GM12878 (cell line): ENCODE results near the gene GNAO1. TPM values are rescaled to one million over a fixed set of nuclear protein-coding genes. Genes with fewer than 3 reads are reported as not detected.

ENCODE experiments used
- ATAC-seq: fragments of 200-7000 bp; cut with Tn5 transposase; 3 replicates; pipeline ENCODE4 v1.9.1; 2020; ENCODE audit warnings: mild to moderate bottlenecking, moderate library complexity
- BruUV-seq: library from RNA; stranded (reverse); fragments of 400-500 nt; replicated peaks from 2 replicates; lab custom pipeline; 2021; lab: Mats Ljungman, UMichigan
- CTCF ChIA-PET: fragments of 300-600 bp; sonication (Branson Sonifier 250); formaldehyde crosslinking; extraction: SDS; loops from one replicate; lab custom pipeline; 2021; ENCODE audit warnings: inconsistent platforms; lab: Yijun Ruan, JAX
- POLR2A ChIA-PET: fragments of 350-600 bp; formaldehyde crosslinking; extraction: SDS; loops from one replicate; lab custom pipeline; 2021; ENCODE audit warnings: inconsistent platforms; lab: Charles Lee
- RAD21 ChIA-PET: fragments of 300-600 bp; sonication (Branson Sonifier 250); formaldehyde crosslinking; loops from one replicate; lab custom pipeline; 2023; ENCODE audit warnings: antibody characterized with exemption; ENCODE audit not compliant: unreplicated experiment; lab: Charles Lee
- SMC1A ChIA-PET: fragments of 300-600 bp; sonication (Branson Sonifier 250); formaldehyde crosslinking; loops from one replicate; lab custom pipeline; 2023; ENCODE audit not compliant: unreplicated experiment, uncharacterized antibody; lab: Charles Lee
- DNase-seq: peaks from one replicate; pipeline ENCODE4 v3.0.0-alpha.2; 2011; ENCODE audit warnings: low read depth, low spot score
- FAIRE-seq: peaks from 3 replicates; lab custom pipeline; 2011; peaks lifted over from hg19 to GRCh38; lab: Jason Lieb, UNC
- H2AFZ ChIP-seq: 2 replicates; pipeline ENCODE4 v1.6.0; 2011; ENCODE audit warnings: low read depth, low read length, control low read depth; ENCODE audit not compliant: control insufficient read depth
- H3K27ac ChIP-seq: 2 replicates; pipeline ENCODE4 v1.5.1; 2011; ENCODE audit warnings: control low read depth; ENCODE audit not compliant: control insufficient read depth, insufficient read depth
- H3K27me3 ChIP-seq, 2 experiments: replicated peaks in 1 of 2; 2 replicates each; pipeline versions ENCODE4 v1.6.0 to v1.6.1; 2011; ENCODE audit warnings: low read length in 1 of 2; ENCODE audit not compliant: control insufficient read depth in 2 of 2, insufficient read depth in 2 of 2
- H3K36me3 ChIP-seq, 2 experiments: 2 replicates each; pipeline ENCODE4 v1.5.1; 2011; ENCODE audit warnings: low read length in 1 of 2; ENCODE audit not compliant: control insufficient read depth in 2 of 2, insufficient read depth in 2 of 2
- H3K4me1 ChIP-seq: 2 replicates; pipeline ENCODE4 v1.6.1; 2011; ENCODE audit warnings: mild to moderate bottlenecking, low read length, moderate library complexity, mixed read lengths; ENCODE audit not compliant: control insufficient read depth, insufficient read depth
- H3K4me2 ChIP-seq: 2 replicates; pipeline ENCODE4 v1.6.0; 2011; ENCODE audit warnings: control low read depth; ENCODE audit not compliant: control insufficient read depth, insufficient read depth
- H3K4me3 ChIP-seq: fragments of 200-600 bp; sonication (generic); 2 replicates; pipeline ENCODE4 v1.5.1; 2016
- H3K79me2 ChIP-seq: 2 replicates; pipeline ENCODE4 v1.6.0; 2011; ENCODE audit warnings: low read length; ENCODE audit not compliant: control insufficient read depth, insufficient read depth
- H3K9ac ChIP-seq: 2 replicates; pipeline ENCODE4 v1.8.0; 2011; ENCODE audit warnings: low read length, control low read depth, mixed read lengths; ENCODE audit not compliant: control insufficient read depth, insufficient read depth
- H3K9me3 ChIP-seq: replicated peaks from 3 replicates; pipeline ENCODE4 v1.5.1; 2011; ENCODE audit warnings: mild to moderate bottlenecking, low read length; ENCODE audit not compliant: control insufficient read depth, insufficient read depth
- H4K20me1 ChIP-seq: 2 replicates; pipeline ENCODE4 v1.6.0; 2011; ENCODE audit not compliant: control insufficient read depth, insufficient read depth
- BRCA1 ChIP-seq: IDR thresholded peaks from 2 replicates; pipeline ENCODE4 v1.6.1; 2011; ENCODE audit warnings: low read depth, low read length, improper control_type of control experiment
- CEBPB ChIP-seq, 2 experiments: fragments of 150-350 bp in 1 of 2; IDR thresholded peaks; 2 replicates each; pipeline ENCODE4 v1.6.1; 2012 to 2014; ENCODE audit warnings: low read depth in 2 of 2, low read length in 2 of 2, borderline replicate concordance in 1 of 2, inconsistent platforms in 1 of 2
- EZH2 ChIP-seq: IDR thresholded peaks from 2 replicates; pipeline ENCODE4 v1.6.1; 2012; ENCODE audit warnings: low read depth, mild to moderate bottlenecking, control low read depth, inconsistent platforms, low read length, borderline replicate concordance; ENCODE audit not compliant: control insufficient read depth
- KLF5 ChIP-seq: fragments of 450-650 bp; IDR thresholded peaks from 2 replicates; pipeline ENCODE4 v1.6.1; 2014; ENCODE audit warnings: mild to moderate bottlenecking; ENCODE audit not compliant: partially characterized antibody
- MEF2B ChIP-seq: fragments of 450-650 bp; IDR thresholded peaks from 2 replicates; pipeline ENCODE4 v1.6.1; 2018; ENCODE audit warnings: mild to moderate bottlenecking, moderate library complexity; ENCODE audit not compliant: partially characterized antibody, poor library complexity, severe bottlenecking
- NFYA ChIP-seq: IDR thresholded peaks from 2 replicates; pipeline ENCODE4 v1.6.1; 2011; ENCODE audit warnings: low read depth, mild to moderate bottlenecking, low read length, improper control_type of control experiment, borderline replicate concordance
- PML ChIP-seq: IDR thresholded peaks from 2 replicates; pipeline ENCODE4 v1.6.1; 2012; ENCODE audit warnings: low read length, inconsistent platforms
- POLR2A ChIP-seq: IDR thresholded peaks from 2 replicates; pipeline ENCODE4 v1.6.1; 2011; ENCODE audit warnings: low read depth, mild to moderate bottlenecking, low read length
- SREBF1 ChIP-seq: IDR thresholded peaks from 2 replicates; pipeline ENCODE4 v1.6.1; 2012; ENCODE audit warnings: mild to moderate bottlenecking, low read length
- SREBF2 ChIP-seq: IDR thresholded peaks from 2 replicates; pipeline ENCODE4 v1.6.1; 2012; ENCODE audit warnings: mild to moderate bottlenecking, low read length
- SUPT20H ChIP-seq: IDR thresholded peaks from 2 replicates; pipeline ENCODE4 v1.6.1; 2011; ENCODE audit warnings: low read depth, mild to moderate bottlenecking, low read length, moderate library complexity, borderline replicate concordance; ENCODE audit not compliant: control insufficient read depth
- in situ Hi-C: fragments of 300-500 bp; cut with MboI; formaldehyde crosslinking; loops from 9 replicates; pipeline ENCODE4 v1.14.3; 2018; ENCODE audit warnings: mixed read lengths
- intact Hi-C: fragments of 100-400 bp; cut with micrococcal nuclease; formaldehyde crosslinking; loops from one replicate; pipeline ENCODE4 v1.14.2; 2022; ENCODE audit not compliant: unreplicated experiment
- polyA plus RNA-seq, 11 experiments: library from polyadenylated mRNA; depleted of rRNA in 4 of 11; unstranded in 6 of 11; stranded (reverse) in 5 of 11; fragments of >200 nt; fragmentation: Nextera tagmentation in 4 of 11; fragmentation: Illumina TruSeq in 1 of 11; extraction: Ambion mirVana in 4 of 11; extraction: Trizol in 1 of 11; gene quantifications; 1 replicate in 1 of 11; 2 replicates in 10 of 11; pipeline versions ENCODE4 v1.2.1 to v1.2.3, GENCODE V29; 2011 to 2016; ENCODE audit warnings: inconsistent platforms in 2 of 11, missing spikeins in 2 of 11, low read depth in 1 of 11
- total RNA-seq, 4 experiments: library from RNA; depleted of rRNA in 3 of 4; stranded (reverse); fragments of >200 nt in 3 of 4; fragmentation: Illumina TruSeq in 1 of 4; extraction: Trizol in 1 of 4; gene quantifications; 2 replicates each; pipeline versions ENCODE4 v1.2.1 to v1.2.3, GENCODE V29; 2013 to 2021
- TF ChIP-seq, protein P1 (sequence below): IDR thresholded peaks from 2 replicates; pipeline ENCODE4 v1.6.1; 2012; ENCODE audit warnings: low read depth, low read length, improper control_type of control experiment
- TF ChIP-seq, protein P2 (sequence below): IDR thresholded peaks from 2 replicates; pipeline ENCODE4 v1.6.1; 2011; ENCODE audit warnings: mild to moderate bottlenecking, low read depth, low read length, moderate library complexity; ENCODE audit not compliant: insufficient replicate concordance
- TF ChIP-seq, protein P3 (sequence below): fragments of 450-650 bp; IDR thresholded peaks from 2 replicates; pipeline ENCODE4 v1.6.1; 2018; ENCODE audit warnings: borderline replicate concordance, mild to moderate bottlenecking; ENCODE audit not compliant: partially characterized antibody
- TF ChIP-seq, protein P4 (sequence below): fragments of 450-650 bp; IDR thresholded peaks from 2 replicates; pipeline ENCODE4 v1.6.1; 2017; ENCODE audit warnings: antibody characterized with exemption, mild to moderate bottlenecking, moderate library complexity

The GNAO1 gene
- total and polyA plus RNA-seq, 10 of the 15 experiments (the other 5 are each of a cell fraction or from before 2014, with no cell fraction given), result 0.05 to 0.28 (median 0.14) TPM; not detected in 6

DNA sequence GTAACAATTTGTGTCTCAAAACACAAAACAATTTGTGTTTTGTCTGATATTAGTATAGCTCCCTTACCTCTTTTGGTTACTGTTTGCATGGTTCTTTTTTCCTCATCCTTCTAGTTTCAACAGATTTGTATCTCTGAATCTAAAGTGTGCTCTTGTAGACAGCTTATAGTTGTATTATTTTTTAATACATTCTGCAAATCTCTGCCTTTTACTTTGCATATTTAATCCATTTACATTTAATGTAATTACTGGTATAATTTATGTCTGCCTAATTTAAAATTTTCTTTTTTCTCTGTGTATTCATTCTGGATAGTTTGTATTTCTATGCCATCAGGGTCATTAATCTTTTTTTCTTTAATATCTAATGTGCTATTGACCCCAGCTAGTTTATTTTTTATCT is 9.9 kb upstream of the GNAO1 start:
- H3K79me2 ChIP-seq, result no peaks in the 10 kb centered on the region
- ChIA-PET POLR2A (no interaction called here), RAD21 (no interaction called here), SMC1A (no interaction called here), CTCF (no interaction called here)
- no peak overlapping the region for H3K4me3 ChIP-seq
- BruUV-seq, result no TSS peak
- in situ Hi-C loops (no loop called here), intact Hi-C loops (no loop called here)
- H3K27ac ChIP-seq, result no peak overlapping the region
- ATAC-seq, result no peak
- H4K20me1 ChIP-seq, result no peaks in the 10 kb centered on the region
- no peaks in the 10 kb centered on the region for H3K36me3 ChIP-seq
- no peak for DNase-seq
- no peaks in the 10 kb centered on the region; a peak in 1 of 4 replicates for H3K27me3 ChIP-seq
- no peak overlapping the region for H3K4me2 ChIP-seq
- H3K9ac ChIP-seq, result no peak overlapping the region
- no peak for FAIRE-seq
- no peak overlapping the region for H2AFZ ChIP-seq
- no peaks in the 10 kb centered on the region for H3K9me3 ChIP-seq
- H3K4me1 ChIP-seq, result no peaks in the 10 kb centered on the region
- TF ChIP-seq CEBPB (IDR thresholded peaks at IDR 0.05; ENCODE audit: borderline replicate concordance in 1 of 2, low read depth in 2 of 2, low read length in 2 of 2) (no peak), SUPT20H (no peak), EZH2 (no peak), SREBF1 (no peak), SREBF2 (no peak), PML (no peak), KLF5 (no peak), BRCA1 (no peak), NFYA (no peak), MEF2B (no peak), POLR2A (no peak)
- TF ChIP-seq, protein P1, sequence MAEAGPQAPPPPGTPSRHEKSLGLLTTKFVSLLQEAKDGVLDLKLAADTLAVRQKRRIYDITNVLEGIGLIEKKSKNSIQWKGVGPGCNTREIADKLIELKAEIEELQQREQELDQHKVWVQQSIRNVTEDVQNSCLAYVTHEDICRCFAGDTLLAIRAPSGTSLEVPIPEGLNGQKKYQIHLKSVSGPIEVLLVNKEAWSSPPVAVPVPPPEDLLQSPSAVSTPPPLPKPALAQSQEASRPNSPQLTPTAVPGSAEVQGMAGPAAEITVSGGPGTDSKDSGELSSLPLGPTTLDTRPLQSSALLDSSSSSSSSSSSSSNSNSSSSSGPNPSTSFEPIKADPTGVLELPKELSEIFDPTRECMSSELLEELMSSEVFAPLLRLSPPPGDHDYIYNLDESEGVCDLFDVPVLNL, result no peak
- TF ChIP-seq, protein P2, sequence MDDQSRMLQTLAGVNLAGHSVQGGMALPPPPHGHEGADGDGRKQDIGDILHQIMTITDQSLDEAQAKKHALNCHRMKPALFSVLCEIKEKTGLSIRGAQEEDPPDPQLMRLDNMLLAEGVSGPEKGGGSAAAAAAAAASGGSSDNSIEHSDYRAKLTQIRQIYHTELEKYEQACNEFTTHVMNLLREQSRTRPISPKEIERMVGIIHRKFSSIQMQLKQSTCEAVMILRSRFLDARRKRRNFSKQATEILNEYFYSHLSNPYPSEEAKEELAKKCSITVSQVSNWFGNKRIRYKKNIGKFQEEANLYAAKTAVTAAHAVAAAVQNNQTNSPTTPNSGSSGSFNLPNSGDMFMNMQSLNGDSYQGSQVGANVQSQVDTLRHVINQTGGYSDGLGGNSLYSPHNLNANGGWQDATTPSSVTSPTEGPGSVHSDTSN, result no peak
- TF ChIP-seq, protein P3, sequence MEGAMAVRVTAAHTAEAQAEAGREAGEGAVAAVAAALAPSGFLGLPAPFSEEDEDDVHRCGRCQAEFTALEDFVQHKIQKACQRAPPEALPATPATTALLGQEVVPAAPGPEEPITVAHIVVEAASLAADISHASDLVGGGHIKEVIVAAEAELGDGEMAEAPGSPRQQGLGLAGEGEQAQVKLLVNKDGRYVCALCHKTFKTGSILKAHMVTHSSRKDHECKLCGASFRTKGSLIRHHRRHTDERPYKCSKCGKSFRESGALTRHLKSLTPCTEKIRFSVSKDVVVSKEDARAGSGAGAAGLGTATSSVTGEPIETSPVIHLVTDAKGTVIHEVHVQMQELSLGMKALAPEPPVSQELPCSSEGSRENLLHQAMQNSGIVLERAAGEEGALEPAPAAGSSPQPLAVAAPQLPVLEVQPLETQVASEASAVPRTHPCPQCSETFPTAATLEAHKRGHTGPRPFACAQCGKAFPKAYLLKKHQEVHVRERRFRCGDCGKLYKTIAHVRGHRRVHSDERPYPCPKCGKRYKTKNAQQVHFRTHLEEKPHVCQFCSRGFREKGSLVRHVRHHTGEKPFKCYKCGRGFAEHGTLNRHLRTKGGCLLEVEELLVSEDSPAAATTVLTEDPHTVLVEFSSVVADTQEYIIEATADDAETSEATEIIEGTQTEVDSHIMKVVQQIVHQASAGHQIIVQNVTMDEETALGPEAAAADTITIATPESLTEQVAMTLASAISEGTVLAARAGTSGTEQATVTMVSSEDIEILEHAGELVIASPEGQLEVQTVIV, result no peak
- TF ChIP-seq, protein P4, sequence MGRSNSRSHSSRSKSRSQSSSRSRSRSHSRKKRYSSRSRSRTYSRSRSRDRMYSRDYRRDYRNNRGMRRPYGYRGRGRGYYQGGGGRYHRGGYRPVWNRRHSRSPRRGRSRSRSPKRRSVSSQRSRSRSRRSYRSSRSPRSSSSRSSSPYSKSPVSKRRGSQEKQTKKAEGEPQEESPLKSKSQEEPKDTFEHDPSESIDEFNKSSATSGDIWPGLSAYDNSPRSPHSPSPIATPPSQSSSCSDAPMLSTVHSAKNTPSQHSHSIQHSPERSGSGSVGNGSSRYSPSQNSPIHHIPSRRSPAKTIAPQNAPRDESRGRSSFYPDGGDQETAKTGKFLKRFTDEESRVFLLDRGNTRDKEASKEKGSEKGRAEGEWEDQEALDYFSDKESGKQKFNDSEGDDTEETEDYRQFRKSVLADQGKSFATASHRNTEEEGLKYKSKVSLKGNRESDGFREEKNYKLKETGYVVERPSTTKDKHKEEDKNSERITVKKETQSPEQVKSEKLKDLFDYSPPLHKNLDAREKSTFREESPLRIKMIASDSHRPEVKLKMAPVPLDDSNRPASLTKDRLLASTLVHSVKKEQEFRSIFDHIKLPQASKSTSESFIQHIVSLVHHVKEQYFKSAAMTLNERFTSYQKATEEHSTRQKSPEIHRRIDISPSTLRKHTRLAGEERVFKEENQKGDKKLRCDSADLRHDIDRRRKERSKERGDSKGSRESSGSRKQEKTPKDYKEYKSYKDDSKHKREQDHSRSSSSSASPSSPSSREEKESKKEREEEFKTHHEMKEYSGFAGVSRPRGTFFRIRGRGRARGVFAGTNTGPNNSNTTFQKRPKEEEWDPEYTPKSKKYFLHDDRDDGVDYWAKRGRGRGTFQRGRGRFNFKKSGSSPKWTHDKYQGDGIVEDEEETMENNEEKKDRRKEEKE, result no peak
